K562 (cell line): Measurements from ENCODE around the gene SPRED2. TPM values are rescaled to one million over a fixed set of nuclear protein-coding genes. Genes with fewer than 3 reads are reported as not detected.

Source experiments
- ATAC-seq: fragments of 200-7000 bp; cut with Tn5 transposase; 3 replicates; pipeline ENCODE4 v1.9.1; 2020; ENCODE audit warnings: moderate library complexity
- BruUV-seq: library from RNA; stranded (reverse); fragments of 400-500 nt; replicated peaks from 2 replicates; lab custom pipeline; 2021; lab: Mats Ljungman, UMichigan
- CTCF ChIA-PET: fragments of 300-600 bp; formaldehyde crosslinking; extraction: SDS; loops from one replicate; lab custom pipeline; 2021; ENCODE audit warnings: low intra/inter-chr PET ratio; lab: Yijun Ruan, JAX
- POLR2A ChIA-PET: fragments of 300-600, 350-650 bp; sonication (Branson Sonifier 250); formaldehyde crosslinking; extraction: SDS; loops from one replicate; lab custom pipeline; 2021; ENCODE audit warnings: antibody characterized with exemption, inconsistent platforms; lab: Yijun Ruan, JAX
- DNase-seq, 4 experiments: peaks; one replicate each; pipeline versions ENCODE4 v3.0.0 to v3.0.0-alpha.2; 2011 to 2018; ENCODE audit warnings: low spot score in 3 of 4, mixed read lengths in 3 of 4; ENCODE audit errors: extremely low read depth in 1 of 4
- FAIRE-seq: peaks from 2 replicates; lab custom pipeline; 2011; peaks lifted over from hg19 to GRCh38; lab: Jason Lieb, UNC
- H2AFZ ChIP-seq: 2 replicates; pipeline ENCODE4 v1.6.0; 2011; ENCODE audit warnings: low read depth, low read length, control low read depth, inconsistent platforms
- H3K27ac ChIP-seq: fragments of 200-600 bp; 3 replicates; pipeline ENCODE4 v1.8.0; 2011; ENCODE audit warnings: low read depth, mild to moderate bottlenecking, control low read depth, inconsistent platforms, low read length, moderate library complexity, mixed read lengths; ENCODE audit errors: extremely low read depth
- H3K27me3 ChIP-seq, 2 experiments: fragments of 300-600 bp in 1 of 2; 2 replicates in 1 of 2; 3 replicates in 1 of 2; pipeline versions ENCODE4 v1.6.0 to v1.8.0; 2011; ENCODE audit warnings: inconsistent platforms in 2 of 2, low read length in 2 of 2, mild to moderate bottlenecking in 1 of 2, mixed read lengths in 1 of 2, moderate library complexity in 1 of 2; ENCODE audit not compliant: control insufficient read depth in 2 of 2, insufficient read depth in 2 of 2
- H3K36me3 ChIP-seq: fragments of 300-600 bp; 3 replicates; pipeline ENCODE4 v1.8.0; 2011; ENCODE audit warnings: mild to moderate bottlenecking, low read length, inconsistent platforms; ENCODE audit not compliant: control insufficient read depth, insufficient read depth
- H3K4me1 ChIP-seq, 2 experiments: fragments of 200-600 bp in 1 of 2; replicated peaks in 1 of 2; 2 replicates in 1 of 2; 3 replicates in 1 of 2; pipeline versions ENCODE4 v1.5.1 to v1.8.0; 2011; ENCODE audit warnings: inconsistent platforms in 2 of 2, low read length in 2 of 2, mild to moderate bottlenecking in 1 of 2, mixed read lengths in 1 of 2, moderate library complexity in 1 of 2; ENCODE audit not compliant: control insufficient read depth in 2 of 2, insufficient read depth in 2 of 2
- H3K4me2 ChIP-seq: 2 replicates; pipeline ENCODE4 v1.6.1; 2011; ENCODE audit warnings: low read length, control low read depth, inconsistent platforms, mixed read lengths; ENCODE audit not compliant: insufficient read depth
- H3K4me3 ChIP-seq: fragments of 200-600 bp; sonication (generic), shearing (Covaris generic); 2 replicates; pipeline ENCODE4 v1.5.1; 2016; ENCODE audit warnings: control low read depth, inconsistent platforms
- H3K79me2 ChIP-seq: fragments of 200-600 bp; 3 replicates; pipeline ENCODE4 v1.8.0; 2011; ENCODE audit warnings: low read length, inconsistent platforms; ENCODE audit not compliant: control insufficient read depth, insufficient read depth
- H3K9ac ChIP-seq, 2 experiments: 2 replicates each; pipeline versions ENCODE4 v1.6.0 to v1.6.1; 2011; ENCODE audit warnings: low read depth in 2 of 2, low read length in 2 of 2, control low read depth in 1 of 2, inconsistent platforms in 1 of 2, mild to moderate bottlenecking in 1 of 2, mixed read lengths in 1 of 2; ENCODE audit not compliant: insufficient read depth in 1 of 2
- H3K9me1 ChIP-seq: one replicate; pipeline ENCODE4 v1.6.0; 2011; ENCODE audit warnings: inconsistent platforms, mild to moderate bottlenecking, low read length, moderate library complexity; ENCODE audit not compliant: control insufficient read depth, insufficient read depth
- H3K9me3 ChIP-seq: replicated peaks from 2 replicates; pipeline ENCODE4 v1.5.1; 2011; ENCODE audit warnings: low read depth, low read length, inconsistent platforms; ENCODE audit not compliant: control insufficient read depth, insufficient read depth
- H4K20me1 ChIP-seq: replicated peaks from 2 replicates; pipeline ENCODE4 v1.6.1; 2011; ENCODE audit warnings: low read length, inconsistent platforms, mixed read lengths; ENCODE audit not compliant: control insufficient read depth, insufficient read depth
- BACH1 ChIP-seq: fragments of 200-800 bp; sonication (Bioruptor generic); IDR thresholded peaks from 2 replicates; pipeline ENCODE4 v1.6.1; 2016; ENCODE audit warnings: missing genetic modification characterization, missing compliant biosample characterization
- BCLAF1 ChIP-seq, 2 experiments: fragments of 450-650 bp in 1 of 2; IDR thresholded peaks; 2 replicates each; pipeline ENCODE4 v1.6.1; 2011 to 2017; ENCODE audit warnings: low read depth in 2 of 2, antibody characterized with exemption in 1 of 2, borderline replicate concordance in 1 of 2, low read length in 1 of 2, mild to moderate bottlenecking in 1 of 2, mixed read lengths in 1 of 2; ENCODE audit not compliant: control insufficient read depth in 1 of 2
- CBFA2T3 ChIP-seq: fragments of 450-650 bp; IDR thresholded peaks from 2 replicates; pipeline ENCODE4 v1.6.1; 2017
- HMGXB4 ChIP-seq: sonication (generic); formaldehyde crosslinking; IDR thresholded peaks from 2 replicates; pipeline ENCODE4 v1.8.1; 2023; ENCODE audit warnings: mild to moderate bottlenecking, missing genetic modification reagents
- NCOR1 ChIP-seq: fragments of 450-650 bp; IDR thresholded peaks from 2 replicates; pipeline ENCODE4 v1.6.1; 2016; ENCODE audit warnings: mild to moderate bottlenecking, moderate library complexity
- SREBF1 ChIP-seq: fragments of 150-350 bp; IDR thresholded peaks from 2 replicates; pipeline ENCODE4 v1.6.1; 2014; ENCODE audit warnings: antibody characterized with exemption, low read depth, low read length, borderline replicate concordance
- TFAM ChIP-seq: fragments of 250-450 bp; sonication (Bioruptor Pico); conservative IDR thresholded peaks from 2 replicates; pipeline ENCODE4 v1.5.0; 2021; ENCODE audit warnings: mild to moderate bottlenecking, moderate library complexity
- TFAP4 ChIP-seq: sonication (generic); formaldehyde crosslinking; IDR thresholded peaks from 2 replicates; pipeline ENCODE4 v1.8.0; 2022; ENCODE audit warnings: missing genetic modification reagents, mild to moderate bottlenecking, moderate library complexity, borderline replicate concordance
- XRCC5 ChIP-seq: fragments of 200-400 bp; formaldehyde crosslinking; IDR thresholded peaks from 2 replicates; pipeline ENCODE4 v1.6.1; 2017; ENCODE audit warnings: low read depth, mild to moderate bottlenecking, low read length
- ZNF224 ChIP-seq: sonication (generic); formaldehyde crosslinking; IDR thresholded peaks from 2 replicates; pipeline ENCODE4 v1.8.0; 2022; ENCODE audit warnings: mild to moderate bottlenecking, missing genetic modification reagents
- ZNF239 ChIP-seq: fragments of 250-450 bp; sonication (Bioruptor Pico); IDR thresholded peaks from 2 replicates; pipeline ENCODE4 v1.4.0; 2020; ENCODE audit warnings: mild to moderate bottlenecking
- WGBS: fragments of 100-300 bp; shearing (Covaris generic); methylation state at CpG from one replicate; pipeline ENCODE4 v1.1.6; 2016; ENCODE audit warnings: low coverage, mixed read lengths; ENCODE audit not compliant: insufficient coverage; ENCODE audit errors: missing lambda C conversion rate; 5-methylcytosine and 5-hydroxymethylcytosine counted together
- in situ Hi-C: fragments of 300-500 bp; cut with MboI; formaldehyde crosslinking; loops from 4 replicates; pipeline ENCODE4 v1.15.0; 2018; ENCODE audit warnings: inconsistent platforms, mixed read lengths
- intact Hi-C: fragments of 100-400 bp; cut with micrococcal nuclease; formaldehyde crosslinking; loops from 2 replicates; pipeline ENCODE4 v1.14.2; 2022
- polyA plus RNA-seq, 8 experiments: library from polyadenylated mRNA; depleted of rRNA in 4 of 8; stranded (reverse) in 5 of 8; unstranded in 3 of 8; fragments of >200 nt; fragmentation: Nextera tagmentation in 2 of 8; fragmentation: Illumina TruSeq in 1 of 8; extraction: Ambion mirVana in 2 of 8; extraction: Trizol in 1 of 8; gene quantifications; 2 replicates each; pipeline versions ENCODE4 v1.2.1 to v1.2.3, GENCODE V29; 2011 to 2014; ENCODE audit warnings: inconsistent platforms in 1 of 8, missing spikeins in 1 of 8
- total RNA-seq, 7 experiments: library from RNA; depleted of rRNA in 6 of 7; stranded (reverse); fragments of >200 nt in 6 of 7; fragmentation: Illumina TruSeq in 2 of 7; extraction: Trizol in 2 of 7; gene quantifications; 2 replicates each; pipeline versions ENCODE4 v1.2.1 to v1.2.3, GENCODE V29; 2011 to 2021; ENCODE audit warnings: low replicate concordance in 1 of 7
- TF ChIP-seq, protein P1 (sequence below): fragments of 250-450 bp; sonication (Bioruptor Pico); IDR thresholded peaks from 2 replicates; pipeline ENCODE4 v1.8.0; 2021; ENCODE audit warnings: borderline replicate concordance, mild to moderate bottlenecking, moderate library complexity; ENCODE audit not compliant: poor library complexity, severe bottlenecking

The SPRED2 gene
- total and polyA plus RNA-seq, 9 of the 15 experiments (the other 6 are each of a cell fraction or from before 2014, with no cell fraction given): 4.6 to 50.8 (median 14.1) TPM

DNA sequence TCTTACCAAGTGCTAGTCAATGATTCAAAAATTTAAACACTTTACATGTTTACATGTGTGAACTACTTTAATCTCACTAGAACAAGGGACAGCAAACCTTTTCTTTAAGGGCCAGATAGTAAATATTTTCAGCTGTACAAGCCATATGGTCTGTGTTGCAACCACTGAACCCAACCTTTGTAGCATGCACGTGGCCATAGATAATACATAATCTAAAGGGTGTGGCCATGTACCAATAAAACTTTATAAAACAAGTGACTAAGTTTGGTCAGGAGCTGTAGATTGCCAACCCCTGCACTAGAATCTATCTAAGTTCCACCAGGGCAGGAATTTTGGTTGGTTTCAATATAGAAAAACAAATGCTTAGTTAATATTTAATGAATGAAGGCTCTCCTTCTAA lies 18.4 kb upstream of the SPRED2 start:
- Histone ChIP-seq H3K79me2 (no peaks in the 10 kb centered on the region), H3K36me3 (no peaks in the 10 kb centered on the region), H3K9ac (no peak overlapping the region), H3K27me3 (no peaks in the 10 kb centered on the region), H3K4me2 (no peak overlapping the region), H3K9me1 (no peaks in the 10 kb centered on the region), H3K4me1 (peaks cover 0 to 3% of the 10 kb centered on the region in 2 experiments; a peak in 1 of 5 replicates), H4K20me1 (no peaks in the 10 kb centered on the region), H3K4me3 (no peak overlapping the region), H3K9me3 (no peaks in the 10 kb centered on the region), H3K27ac (no peak overlapping the region), H2AFZ (no peak overlapping the region)
- 0 out of 3 replicates have a peak, but pooled peaks have one; percentile 22 for ATAC-seq
- POLR2A ChIA-PET: interaction anchor here (1.3 to 1.7 kb wide), 2 partner anchors 13 to 14 kb away, joined by 5 to 6 read pairs; no protein-coding TSS in a partner anchor
- CTCF ChIA-PET: interaction anchor here (0.6 kb wide), 1 partner anchor 100 kb away, joined by 3 read pairs; no protein-coding TSS in a partner anchor
- WGBS: 8% methylated on average over 1 of the region's 1 CpG
- BruUV-seq: no TSS peak
- no peak for DNase-seq
- intact Hi-C loops: no loop called here
- FAIRE-seq: no peak
- in situ Hi-C loops: no loop called here
- TF ChIP-seq, protein P1, sequence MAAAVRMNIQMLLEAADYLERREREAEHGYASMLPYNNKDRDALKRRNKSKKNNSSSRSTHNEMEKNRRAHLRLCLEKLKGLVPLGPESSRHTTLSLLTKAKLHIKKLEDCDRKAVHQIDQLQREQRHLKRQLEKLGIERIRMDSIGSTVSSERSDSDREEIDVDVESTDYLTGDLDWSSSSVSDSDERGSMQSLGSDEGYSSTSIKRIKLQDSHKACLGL (CRISPR knock-in tag): no peak
- TF ChIP-seq BACH1 (tag) (no peak), BCLAF1 (IDR thresholded peaks at IDR 0.05; ENCODE audit: borderline replicate concordance in 1 of 2, control insufficient read depth in 1 of 2, low read depth in 2 of 2, low read length in 1 of 2) (no peak), TFAM (CRISPR knock-in tag) (no peak), SREBF1 (no peak), TFAP4 (CRISPR knock-in tag) (no peak), HMGXB4 (CRISPR knock-in tag) (no peak), ZNF224 (no peak), XRCC5 (no peak), NCOR1 (peak; percentile 5; the same call in 1 of the 2 replicates), ZNF239 (CRISPR knock-in tag) (no peak), CBFA2T3 (peak; percentile 39; the same call in 1 of the 2 replicates)
